Activated CD8-positive, alpha-beta memory T cell treated with anti-CD3 and anti-CD28 coated beads, Interleukin-2, amount 10 ng/mL, durations not matched to agents 7 days and 5 days (primary cell): ENCODE measurements around the gene CBARP. TPM values are rescaled to one million over a fixed set of nuclear protein-coding genes. Genes with fewer than 3 reads are reported as not detected.

Source experiments
- ATAC-seq: fragments of 150-1000 bp; cut with Tn5 transposase; one replicate; pipeline ENCODE4 v1.10.0; 2021; ENCODE audit warnings: moderate library complexity
- CTCF ChIA-PET: fragments of 350-600 bp; sonication (Branson Sonifier 250); formaldehyde crosslinking; loops from one replicate; lab custom pipeline; 2021; ENCODE audit warnings: antibody characterized with exemption; lab: Charles Lee
- DNase-seq: peaks from one replicate; pipeline ENCODE4 v3.0.0-alpha.2; 2020
- H3K27ac Mint-ChIP-seq: one replicate; pipeline ENCODE4 v1.8.0; 2021; ENCODE audit warnings: mild to moderate bottlenecking, mixed read lengths
- H3K27me3 Mint-ChIP-seq: one replicate; pipeline ENCODE4 v1.8.0; 2021; ENCODE audit warnings: mixed read lengths
- H3K36me3 Mint-ChIP-seq: one replicate; pipeline ENCODE4 v1.8.0; 2021; ENCODE audit warnings: mild to moderate bottlenecking, mixed read lengths
- H3K4me1 Mint-ChIP-seq: one replicate; pipeline ENCODE4 v1.8.0; 2021; ENCODE audit warnings: mixed read lengths
- H3K4me3 Mint-ChIP-seq: one replicate; pipeline ENCODE4 v1.8.0; 2021; ENCODE audit warnings: mild to moderate bottlenecking, moderate library complexity, mixed read lengths
- H3K9me3 Mint-ChIP-seq: one replicate; pipeline ENCODE4 v1.8.0; 2022; ENCODE audit warnings: low read depth, mixed read lengths
- total RNA-seq, 2 experiments: library from RNA; stranded (reverse); gene quantifications; one replicate each; pipeline ENCODE4 v1.2.3, GENCODE V29; 2021

Gene CBARP
- total RNA-seq, 2 experiments from 2014 or later, result 0.29 to 0.52 TPM

- peaks cover 2% of the 10 kb centered on the region for H3K36me3 Mint-ChIP-seq
- CTCF ChIA-PET, result interaction anchor here (1.1 kb wide), 1 partner anchor 113 kb away, joined by 3 read pairs; no protein-coding TSS in a partner anchor
- no peaks in the 10 kb centered on the region for H3K4me1 Mint-ChIP-seq
- ATAC-seq (no peak), DNase-seq (no peak)
- no peak overlapping the region for H3K4me3 Mint-ChIP-seq
- no peaks in the 10 kb centered on the region for H3K27me3 Mint-ChIP-seq
- no peak overlapping the region for H3K27ac Mint-ChIP-seq
- no peaks in the 10 kb centered on the region for H3K9me3 Mint-ChIP-seq
These were observed 11.1 kb downstream of the CBARP start for GRCh38 chr19:1226522-1227303.

DNA sequence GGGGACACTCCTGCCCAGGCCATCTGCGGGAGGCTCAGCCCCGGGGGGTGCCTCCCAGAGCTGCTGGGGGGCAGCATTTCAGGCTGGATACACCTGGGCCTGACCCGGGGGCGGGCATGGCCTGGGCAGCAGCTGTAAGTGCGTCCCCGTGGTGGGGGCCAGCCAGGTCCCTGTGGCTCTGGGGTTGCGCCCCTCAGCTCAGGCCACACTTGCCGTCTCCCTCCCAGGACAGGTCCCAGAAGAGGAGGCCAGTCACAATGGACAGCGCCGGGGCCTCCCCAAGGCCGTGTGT lies 11.6 kb downstream of the CBARP start:
- H3K4me1 Mint-ChIP-seq, result no peaks in the 10 kb centered on the region
- DNase-seq, result no peak
- no peak overlapping the region for H3K27ac Mint-ChIP-seq
- H3K27me3 Mint-ChIP-seq, result no peaks in the 10 kb centered on the region
- H3K4me3 Mint-ChIP-seq, result no peak overlapping the region
- peaks cover 2% of the 10 kb centered on the region for H3K36me3 Mint-ChIP-seq
- CTCF ChIA-PET, result interaction anchor here (1.1 to 1.2 kb wide), 2 partner anchors 40 to 113 kb away, joined by 3 read pairs; no protein-coding TSS in a partner anchor
- H3K9me3 Mint-ChIP-seq, result no peaks in the 10 kb centered on the region
- no peak for ATAC-seq

DNA sequence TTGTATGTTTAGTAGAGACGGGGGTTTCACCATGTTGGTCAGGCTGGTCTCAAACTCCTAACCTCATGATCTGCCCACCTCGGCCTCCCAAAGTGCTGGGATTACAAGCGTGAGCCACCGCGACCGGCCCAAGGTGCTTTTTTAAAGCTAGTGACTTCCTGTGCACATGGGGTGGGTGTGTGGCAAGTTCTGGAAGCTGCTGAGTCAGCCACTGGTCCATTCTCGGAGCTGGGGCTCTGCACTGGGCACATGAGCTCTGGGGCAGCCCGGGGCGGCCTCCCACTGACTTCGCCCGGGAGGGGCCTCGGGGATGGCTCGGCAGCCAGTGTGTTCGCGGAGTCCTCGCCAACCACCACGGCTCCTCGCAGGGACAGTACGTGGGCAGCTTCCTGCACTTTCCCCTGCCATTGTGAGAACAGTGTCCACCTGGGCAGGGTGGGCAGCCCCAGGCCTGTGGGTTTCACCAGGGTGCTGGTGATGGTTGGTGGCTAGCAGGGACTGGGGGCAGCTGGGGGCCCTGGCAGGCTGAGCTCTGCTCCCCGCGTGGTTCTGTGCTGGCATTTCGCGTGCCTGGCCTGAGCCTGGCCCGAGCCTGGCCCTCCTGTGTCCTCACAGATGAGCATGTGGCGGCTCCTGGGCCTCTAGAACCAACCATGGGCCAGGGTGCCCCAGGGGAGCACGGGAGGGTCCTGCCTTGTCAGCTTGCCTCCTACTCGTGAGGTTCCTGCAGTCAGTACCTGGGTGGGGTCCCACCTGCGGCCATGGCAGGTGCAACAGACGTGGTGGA lies 12.2 kb downstream of the CBARP start:
- DNase-seq (no peak), ATAC-seq (no peak)
- no peak overlapping the region for H3K4me3 Mint-ChIP-seq
- H3K4me1 Mint-ChIP-seq, result no peaks in the 10 kb centered on the region
- H3K27ac Mint-ChIP-seq, result no peak overlapping the region
- peaks cover 2% of the 10 kb centered on the region for H3K36me3 Mint-ChIP-seq
- CTCF ChIA-PET, result interaction anchor here (1.1 to 1.2 kb wide), 2 partner anchors 41 to 112 kb away, joined by 3 read pairs; no protein-coding TSS in a partner anchor
- H3K9me3 Mint-ChIP-seq, result no peaks in the 10 kb centered on the region
- no peaks in the 10 kb centered on the region for H3K27me3 Mint-ChIP-seq

GRCh38 chr19:1224847-1225246 lies 13.0 kb downstream of the CBARP start:
- CTCF ChIA-PET, result no interaction called here

GRCh38 chr19:1224047-1224825 lies 13.6 kb downstream of the CBARP start:
- Mint-ChIP-seq H3K4me1 (no peaks in the 10 kb centered on the region), H3K4me3 (no peak overlapping the region), H3K27me3 (no peaks in the 10 kb centered on the region), H3K36me3 (peaks cover 2% of the 10 kb centered on the region), H3K9me3 (no peaks in the 10 kb centered on the region), H3K27ac (no peak overlapping the region)
- DNase-seq, result no peak
- no peak for ATAC-seq
- CTCF ChIA-PET, result interaction anchor here (1.2 to 2.6 kb wide), 3 partner anchors 17 to 111 kb away, joined by 7 to 8 read pairs (median 8); partner anchors contain the start of gene ATP5F1D

More at GRCh38 chr19:1224847-1225246, 13.0 kb downstream of the CBARP start:
- no peak for DNase-seq
- Mint-ChIP-seq H3K27ac (no peak overlapping the region), H3K4me3 (no peak overlapping the region), H3K36me3 (peaks cover 2% of the 10 kb centered on the region), H3K4me1 (no peaks in the 10 kb centered on the region), H3K9me3 (no peaks in the 10 kb centered on the region), H3K27me3 (no peaks in the 10 kb centered on the region)
- no peak for ATAC-seq

DNA sequence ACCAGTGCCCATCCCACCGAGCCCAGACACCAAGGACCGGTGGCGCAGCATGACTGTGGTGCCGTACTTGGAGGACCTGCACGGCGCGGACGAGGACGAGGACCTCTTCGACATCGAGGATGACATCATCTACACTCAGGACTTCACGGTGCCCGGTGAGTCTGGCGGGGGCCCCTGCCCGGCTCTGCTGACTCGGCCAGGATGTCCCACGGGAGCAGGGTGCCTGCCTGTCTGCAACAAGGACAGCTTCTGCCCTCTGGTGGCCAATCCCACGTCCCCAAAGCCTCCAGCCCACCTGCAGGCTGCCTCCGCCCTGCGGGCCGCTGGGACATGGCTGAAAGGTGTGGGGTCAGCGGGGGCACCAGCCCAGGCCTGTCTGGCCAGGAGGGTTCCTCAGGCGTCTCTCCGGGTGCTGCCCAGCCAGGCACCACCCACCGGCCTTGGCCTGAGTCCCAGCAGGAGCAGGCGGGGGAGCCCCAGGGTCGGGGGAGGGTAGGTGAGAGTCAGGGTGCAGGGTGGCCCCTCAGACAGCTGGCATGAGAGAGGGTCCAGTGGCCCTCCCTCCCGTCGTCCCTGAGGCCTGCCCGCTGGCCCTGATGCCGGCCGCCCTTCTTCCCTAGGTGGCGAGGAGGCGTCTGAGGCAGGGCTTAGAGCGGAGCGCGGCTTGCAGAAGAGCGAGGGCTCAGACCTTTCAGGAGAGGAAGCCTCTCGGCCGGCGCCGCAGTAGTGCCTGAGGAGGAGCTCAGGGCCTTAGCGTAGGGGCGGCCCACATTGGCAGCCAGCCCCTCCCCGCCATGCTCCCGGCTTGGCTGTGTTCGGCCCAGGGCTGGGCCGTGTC lies 14.6 kb downstream of the CBARP start:
- CTCF ChIA-PET, result interaction anchor here (0.9 to 2.6 kb wide), 7 partner anchors 9 to 120 kb away, joined by 3 to 8 read pairs (median 5); partner anchors contain the start of gene ATP5F1D
- H3K27ac Mint-ChIP-seq, result no peak overlapping the region
- no peaks in the 10 kb centered on the region for H3K9me3 Mint-ChIP-seq
- no peaks in the 10 kb centered on the region for H3K27me3 Mint-ChIP-seq
- DNase-seq, result no peak
- peak; percentile 28 for ATAC-seq
- H3K36me3 Mint-ChIP-seq, result peaks cover 2% of the 10 kb centered on the region
- no peak overlapping the region for H3K4me3 Mint-ChIP-seq
- H3K4me1 Mint-ChIP-seq, result no peaks in the 10 kb centered on the region

GRCh38 chr19:1222394-1222793 lies 15.4 kb downstream of the CBARP start:
- Mint-ChIP-seq H3K27ac (no peak overlapping the region), H3K36me3 (no peaks in the 10 kb centered on the region), H3K9me3 (no peaks in the 10 kb centered on the region), H3K27me3 (no peaks in the 10 kb centered on the region), H3K4me1 (no peaks in the 10 kb centered on the region), H3K4me3 (no peak overlapping the region)
- CTCF ChIA-PET, result interaction anchor here (0.8 to 2.6 kb wide), 7 partner anchors 8 to 119 kb away, joined by 3 to 8 read pairs (median 4); partner anchors contain the start of gene ATP5F1D
- ATAC-seq, result no peak
- DNase-seq, result no peak

DNA sequence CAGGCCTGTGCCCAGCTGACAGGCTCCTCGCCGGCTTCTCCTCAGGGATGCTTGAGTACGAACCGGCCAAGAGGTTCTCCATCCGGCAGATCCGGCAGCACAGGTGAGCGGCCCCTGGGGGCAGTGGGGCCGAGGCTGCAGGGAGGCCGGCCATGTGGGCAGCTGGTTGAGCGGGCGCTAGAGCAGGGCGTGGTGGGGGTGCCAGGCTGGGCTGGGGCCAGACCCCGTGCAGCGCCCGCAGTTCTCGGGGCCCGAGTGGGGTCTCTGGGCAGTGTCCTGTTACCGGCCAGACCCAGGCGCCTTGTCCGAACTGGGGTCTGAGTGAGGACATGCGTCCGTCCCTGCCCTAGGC lies 15.9 kb downstream of the CBARP start:
- CTCF ChIA-PET, result interaction anchor here (0.8 to 2.6 kb wide), 3 partner anchors 8 to 35 kb away, joined by 3 to 8 read pairs (median 5); no protein-coding TSS in a partner anchor
- no peaks in the 10 kb centered on the region for H3K9me3 Mint-ChIP-seq
- no peaks in the 10 kb centered on the region for H3K27me3 Mint-ChIP-seq
- H3K36me3 Mint-ChIP-seq, result no peaks in the 10 kb centered on the region
- no peak overlapping the region for H3K27ac Mint-ChIP-seq
- peaks cover 1% of the 10 kb centered on the region for H3K4me1 Mint-ChIP-seq
- ATAC-seq (no peak), DNase-seq (no peak)
- no peak overlapping the region for H3K4me3 Mint-ChIP-seq

DNA sequence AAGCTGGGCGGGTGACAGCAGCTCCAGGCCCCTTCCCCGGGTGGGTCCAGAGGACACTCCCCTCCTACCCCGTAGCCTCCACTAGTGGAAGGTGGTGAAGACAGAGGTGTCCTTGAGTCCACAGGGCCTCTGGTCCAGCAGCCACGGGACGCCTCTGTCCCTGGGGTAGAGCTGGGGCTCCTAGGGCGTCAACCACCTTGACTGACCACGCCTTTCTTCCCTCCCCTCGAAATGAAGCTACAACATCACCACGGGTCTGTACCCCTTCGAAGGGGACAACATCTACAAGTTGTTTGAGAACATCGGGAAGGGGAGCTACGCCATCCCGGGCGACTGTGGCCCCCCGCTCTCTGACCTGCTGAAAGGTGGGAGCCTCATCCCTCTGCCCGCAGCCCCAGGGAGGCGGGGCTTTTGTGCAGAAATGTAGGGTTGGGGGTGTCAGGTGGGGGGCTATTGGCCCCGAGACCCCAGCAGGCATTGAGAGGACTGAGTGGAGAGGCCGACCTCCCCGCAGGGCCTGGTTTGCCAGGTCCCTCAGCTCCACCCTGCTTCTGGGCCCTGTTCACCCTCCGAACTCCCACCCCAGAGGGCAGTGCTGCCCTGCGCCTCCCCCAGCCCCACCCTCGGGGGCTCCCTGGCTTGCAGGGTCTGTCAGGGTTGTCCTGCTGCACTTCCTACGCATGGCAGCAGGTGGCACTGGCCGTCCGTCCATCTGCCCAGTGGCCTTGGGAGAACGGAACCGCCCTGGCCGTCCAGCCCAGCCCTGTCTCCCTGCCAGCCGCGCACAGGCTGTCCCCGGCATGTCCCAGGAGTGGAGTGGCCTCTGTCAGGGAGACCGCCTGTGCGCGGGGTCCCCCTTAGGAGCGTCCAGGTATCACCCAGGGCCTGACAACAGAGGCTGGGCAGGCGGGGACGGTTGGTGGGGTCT lies 16.6 kb downstream of the CBARP start:
- Mint-ChIP-seq H3K4me1 (peaks cover 1% of the 10 kb centered on the region), H3K36me3 (no peaks in the 10 kb centered on the region), H3K27ac (no peak overlapping the region), H3K4me3 (no peak overlapping the region), H3K9me3 (no peaks in the 10 kb centered on the region), H3K27me3 (no peaks in the 10 kb centered on the region)
- CTCF ChIA-PET, result interaction anchor here (0.8 to 1.8 kb wide), 3 partner anchors 7 to 34 kb away, joined by 3 to 5 read pairs (median 3); no protein-coding TSS in a partner anchor
- DNase-seq, result no peak
- ATAC-seq, result no peak

DNA sequence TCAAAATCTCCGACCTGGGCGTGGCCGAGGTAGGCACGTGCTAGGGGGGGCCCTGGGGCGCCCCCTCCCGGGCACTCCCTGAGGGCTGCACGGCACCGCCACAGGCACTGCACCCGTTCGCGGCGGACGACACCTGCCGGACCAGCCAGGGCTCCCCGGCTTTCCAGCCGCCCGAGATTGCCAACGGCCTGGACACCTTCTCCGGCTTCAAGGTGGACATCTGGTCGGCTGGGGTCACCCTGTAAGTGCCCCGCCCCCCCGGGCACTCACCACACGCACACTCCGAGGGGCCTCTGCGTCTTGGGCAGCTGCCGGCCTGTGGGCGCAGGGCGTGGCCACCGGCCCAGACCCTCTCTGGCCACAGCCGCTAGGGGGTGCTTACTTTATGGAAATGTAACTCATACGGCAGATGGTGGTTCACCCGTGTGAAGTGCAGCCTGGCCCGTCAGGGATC lies 17.3 kb downstream of the CBARP start:
- H3K4me1 Mint-ChIP-seq, result peaks cover 2% of the 10 kb centered on the region
- ATAC-seq (no peak), DNase-seq (no peak)
- no peak overlapping the region for H3K4me3 Mint-ChIP-seq
- no peaks in the 10 kb centered on the region for H3K27me3 Mint-ChIP-seq
- no peaks in the 10 kb centered on the region for H3K36me3 Mint-ChIP-seq
- no peaks in the 10 kb centered on the region for H3K9me3 Mint-ChIP-seq
- no peak overlapping the region for H3K27ac Mint-ChIP-seq
- CTCF ChIA-PET, result interaction anchor here (1.0 kb wide), 1 partner anchor 14 kb away, joined by 3 read pairs; no protein-coding TSS in a partner anchor

- H3K27ac Mint-ChIP-seq, result no peak overlapping the region
- H3K4me3 Mint-ChIP-seq, result no peak overlapping the region
- DNase-seq (no peak), ATAC-seq (no peak)
- H3K9me3 Mint-ChIP-seq, result no peaks in the 10 kb centered on the region
- peaks cover 3% of the 10 kb centered on the region for H3K4me1 Mint-ChIP-seq
- CTCF ChIA-PET, result interaction anchor here (1.1 kb wide), 1 partner anchor 24 kb away, joined by 5 read pairs; no protein-coding TSS in a partner anchor
- no peaks in the 10 kb centered on the region for H3K36me3 Mint-ChIP-seq
- H3K27me3 Mint-ChIP-seq, result no peaks in the 10 kb centered on the region
These were observed 17.9 kb downstream of the CBARP start for GRCh38 chr19:1219786-1220476.
